HG03280 (cell line): Measurements from ENCODE around the gene IL1R2.

Experiments
- ATAC-seq: cut with Tn5 transposase; IDR thresholded peaks from one replicate; pipeline ENCODE4 v1.9.1; 2021; ENCODE audit warnings: mild to moderate bottlenecking, moderate library complexity; ENCODE audit not compliant: unreplicated experiment

The IL1R2 gene

DNA sequence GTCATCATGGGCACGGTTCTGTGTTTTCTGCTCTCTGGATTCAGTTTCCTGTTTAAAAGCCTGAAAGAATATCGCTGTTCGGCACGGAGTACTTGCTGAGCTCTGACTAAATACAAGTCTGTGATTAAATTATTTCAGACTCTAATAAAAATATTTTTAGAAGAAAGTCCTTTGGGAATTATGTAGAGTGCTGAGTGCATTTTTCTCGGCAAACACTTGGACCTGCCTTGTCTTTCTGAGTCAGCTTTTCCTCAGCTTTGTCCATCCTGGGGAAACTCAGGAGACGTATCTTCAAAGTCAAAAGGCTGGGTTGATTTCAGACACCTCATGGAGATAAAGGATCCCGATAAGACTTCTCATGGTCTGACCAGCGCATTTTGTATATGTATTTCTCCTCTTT is 45.9 kb downstream of the IL1R2 start:
- no peak for ATAC-seq

DNA sequence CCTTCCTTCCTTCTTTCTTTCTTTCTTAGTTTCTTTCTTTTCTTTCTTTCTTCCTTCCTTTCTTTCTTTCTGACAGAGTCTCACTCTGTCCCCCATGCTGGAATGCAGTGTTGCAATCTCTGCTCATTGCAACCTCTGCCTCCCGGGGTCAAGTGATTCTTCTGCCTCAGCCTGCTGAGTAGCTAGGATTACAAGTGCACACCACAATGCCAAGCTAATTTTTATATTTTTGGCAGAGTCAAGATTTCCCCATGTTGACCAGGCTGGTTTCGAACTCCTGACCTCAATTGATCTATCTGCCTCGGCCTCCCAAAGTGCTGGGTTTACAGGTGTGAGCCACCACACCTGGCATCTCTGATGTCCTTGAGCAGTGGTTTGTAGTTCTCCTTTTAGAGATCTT is 48.5 kb downstream of the IL1R2 start:
- no peak for ATAC-seq

DNA sequence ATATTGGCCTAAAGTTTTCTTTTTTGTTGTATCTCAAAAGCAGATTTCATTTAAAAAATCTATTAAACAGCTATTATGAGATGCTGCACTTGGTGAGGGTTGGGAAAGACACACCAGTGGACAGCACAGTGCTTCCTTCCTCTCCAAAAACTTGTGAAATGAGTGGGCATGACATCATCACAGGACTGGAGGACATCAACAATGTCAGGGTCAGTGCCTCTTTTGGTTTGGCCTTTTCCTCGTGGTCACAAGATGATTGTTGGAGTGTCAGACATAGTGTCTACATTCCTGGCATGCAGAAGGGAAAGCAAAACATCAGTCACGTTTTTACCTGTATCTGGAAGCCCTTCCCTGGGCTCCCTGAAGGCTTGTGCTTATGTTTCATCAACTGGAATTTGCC is 49.6 kb downstream of the IL1R2 start:
- no peak for ATAC-seq

DNA sequence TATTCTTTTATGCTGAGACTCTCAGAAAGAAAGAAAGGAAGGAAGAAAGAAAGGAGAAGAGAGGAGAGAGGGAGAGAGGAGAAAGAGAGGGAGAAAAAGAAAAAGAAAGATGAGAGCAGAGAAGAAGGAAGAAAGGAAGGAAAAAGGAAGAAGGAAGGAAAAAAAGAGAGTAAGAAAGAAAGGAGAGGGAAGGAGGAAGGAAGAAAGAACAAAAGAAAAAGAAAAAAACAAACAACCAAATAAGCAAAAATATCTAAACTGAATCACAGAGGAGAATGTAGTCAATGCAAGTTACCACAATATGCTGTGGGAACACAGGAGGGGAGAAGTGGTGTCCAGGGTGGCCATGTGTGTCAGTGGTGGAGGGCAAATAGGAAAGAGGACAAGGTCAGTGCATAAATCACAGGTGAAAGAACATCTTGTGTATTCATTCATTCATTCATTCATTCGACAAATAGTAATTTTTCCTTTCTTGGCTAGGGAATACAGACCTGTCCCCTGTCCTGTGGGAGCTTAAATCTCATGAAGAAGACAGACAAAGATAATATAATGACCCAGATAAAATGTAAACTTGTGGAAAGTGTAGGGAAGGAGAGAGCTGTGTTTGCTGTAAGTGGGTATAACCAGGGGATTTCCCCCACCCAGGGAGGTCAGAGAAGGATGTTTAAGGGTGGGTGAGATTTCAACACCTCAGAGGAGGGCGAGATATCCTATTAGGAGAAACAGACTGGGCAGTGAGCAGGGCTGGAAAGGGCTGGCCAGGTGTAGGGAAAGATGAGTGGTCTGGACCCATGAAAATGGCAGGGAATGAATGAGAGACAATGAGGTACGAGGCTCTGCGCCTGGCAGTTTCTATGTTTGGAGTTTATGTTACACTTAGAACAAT is 50.7 kb downstream of the IL1R2 start:
- no peak for ATAC-seq

DNA sequence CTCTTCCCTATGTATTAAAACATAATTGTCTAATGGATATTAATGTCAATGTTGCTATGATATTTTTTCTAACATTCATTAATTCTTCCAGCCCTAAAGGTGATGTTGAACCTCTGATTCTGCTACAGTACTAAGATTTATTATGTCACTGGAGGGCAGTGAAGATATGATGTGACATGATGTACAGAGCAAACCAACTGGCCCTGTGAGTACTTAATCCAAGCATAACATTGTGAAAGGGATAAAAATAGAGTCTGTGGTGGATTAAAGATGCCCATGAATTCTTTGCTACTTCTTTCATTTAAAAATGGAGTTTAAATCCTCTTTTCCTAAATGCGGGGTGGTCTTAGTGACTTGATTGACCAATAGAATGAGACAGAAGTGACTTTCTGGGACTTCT is 51.8 kb downstream of the IL1R2 start:
- no peak for ATAC-seq

DNA sequence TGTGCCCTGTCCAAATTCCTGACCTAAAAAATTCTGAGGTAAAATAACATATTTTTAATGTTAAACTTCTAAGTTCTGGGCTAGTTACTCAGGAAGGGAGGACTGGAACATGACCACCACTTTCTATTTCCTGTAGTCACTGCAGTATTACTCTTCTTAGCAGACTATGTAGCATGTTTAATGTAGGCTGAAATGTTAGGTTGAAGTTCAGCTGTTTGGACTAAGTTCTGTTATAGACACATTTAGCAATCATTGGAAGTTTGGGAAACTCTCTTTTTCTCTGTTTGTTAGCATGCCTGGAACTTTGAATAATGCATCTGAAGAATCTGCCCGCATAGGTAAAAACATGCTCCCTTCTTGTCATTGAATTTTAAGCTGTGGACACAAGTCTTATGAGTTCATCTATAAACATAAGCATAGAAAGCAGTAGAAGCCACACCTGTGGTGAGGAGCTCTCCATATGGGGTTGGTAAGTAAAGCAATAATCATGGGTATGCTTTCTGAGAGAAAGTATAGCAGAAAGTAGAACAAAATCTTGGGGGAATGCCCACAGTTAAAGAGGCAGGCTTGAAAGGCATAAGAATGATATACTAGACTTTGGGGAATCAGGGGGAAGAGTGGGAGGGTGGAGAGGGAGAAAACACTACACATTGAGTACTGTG is 52.6 kb downstream of the IL1R2 start:
- ATAC-seq, result no peak

DNA sequence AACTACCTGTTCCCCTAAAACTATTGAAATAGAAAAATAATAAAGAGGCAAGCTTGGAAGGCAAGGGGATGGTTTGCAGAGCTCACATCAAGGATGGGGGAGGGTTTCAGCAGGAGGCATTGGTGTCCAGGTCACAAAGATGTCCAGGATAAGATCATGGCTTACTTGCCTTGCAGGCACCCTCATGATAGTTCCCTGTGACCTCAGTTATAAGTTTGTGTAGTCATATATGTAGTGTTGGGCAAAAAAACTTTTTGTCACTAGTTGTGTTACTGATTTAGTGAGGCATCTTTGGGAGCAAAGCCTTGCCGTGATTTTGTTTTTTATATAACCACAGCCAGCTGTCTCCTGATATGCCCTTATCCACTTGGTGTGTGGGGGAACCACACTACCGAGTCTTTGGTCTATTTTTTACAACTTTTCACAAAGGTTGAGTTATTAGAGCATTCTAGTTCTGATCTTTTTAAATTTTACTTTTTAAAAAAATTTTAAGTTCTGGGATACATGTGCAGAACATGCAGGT is 53.3 kb downstream of the IL1R2 start:
- ATAC-seq, result no peak

DNA sequence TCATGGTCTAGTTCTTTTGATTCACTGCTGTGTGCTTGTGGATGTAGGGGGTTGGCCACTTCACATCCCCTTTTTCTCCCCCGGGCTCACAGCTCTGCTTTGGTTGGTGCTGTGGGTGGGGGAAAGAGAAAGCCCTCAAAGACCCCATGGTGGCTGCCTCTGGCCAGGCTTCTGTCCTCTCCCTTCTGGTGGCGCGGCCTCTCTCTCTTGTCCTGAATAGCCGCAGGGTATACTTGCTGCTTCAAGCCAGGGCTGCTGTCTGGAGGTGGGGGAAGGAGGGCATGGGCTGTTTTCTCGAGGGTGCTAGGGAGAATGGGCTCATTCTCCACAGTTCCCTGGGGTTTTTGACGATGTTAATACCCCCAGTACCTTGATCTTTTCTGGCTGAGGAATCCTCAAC is 53.9 kb downstream of the IL1R2 start:
- no peak for ATAC-seq

DNA sequence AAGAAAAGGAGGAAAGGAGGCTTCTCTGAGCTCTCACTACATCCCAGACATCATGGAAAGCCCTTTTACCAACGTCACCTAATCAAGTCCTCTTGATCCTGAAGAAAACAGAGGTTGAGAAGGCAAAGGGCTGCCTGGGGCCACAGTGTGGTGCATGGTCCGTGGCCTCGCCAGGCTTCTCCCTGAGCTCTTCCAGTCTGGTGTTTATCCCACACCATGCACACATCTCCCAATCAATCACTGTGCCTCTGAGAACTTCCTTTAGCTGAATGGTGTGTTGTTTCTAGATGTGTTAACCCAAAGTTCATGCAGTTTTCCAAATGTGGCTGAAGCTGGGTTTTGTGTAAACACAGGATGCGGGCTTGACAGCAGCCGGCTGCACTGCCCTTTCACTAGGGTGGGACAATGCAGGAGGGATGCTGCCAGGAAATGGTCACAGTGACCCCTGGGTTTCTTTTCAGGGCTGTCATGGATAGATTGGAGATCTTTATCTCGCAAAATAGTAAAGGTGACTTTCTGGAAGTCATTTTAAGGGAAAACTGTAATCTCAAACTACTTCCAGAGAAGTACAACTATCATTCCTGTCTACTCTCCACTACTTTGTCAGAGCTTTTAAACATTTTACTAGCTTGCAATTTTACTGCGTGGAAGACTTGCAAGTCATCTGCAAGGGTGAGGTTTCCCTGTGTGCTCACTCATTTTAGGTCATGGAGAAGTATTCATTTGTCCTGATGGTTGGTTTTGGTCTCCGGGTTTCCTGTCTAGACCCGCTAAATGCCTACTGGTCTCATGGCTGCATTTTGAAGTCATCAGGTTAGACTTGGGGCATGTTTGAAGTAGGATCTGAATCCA is 54.6 kb downstream of the IL1R2 start:
- no peak for ATAC-seq

DNA sequence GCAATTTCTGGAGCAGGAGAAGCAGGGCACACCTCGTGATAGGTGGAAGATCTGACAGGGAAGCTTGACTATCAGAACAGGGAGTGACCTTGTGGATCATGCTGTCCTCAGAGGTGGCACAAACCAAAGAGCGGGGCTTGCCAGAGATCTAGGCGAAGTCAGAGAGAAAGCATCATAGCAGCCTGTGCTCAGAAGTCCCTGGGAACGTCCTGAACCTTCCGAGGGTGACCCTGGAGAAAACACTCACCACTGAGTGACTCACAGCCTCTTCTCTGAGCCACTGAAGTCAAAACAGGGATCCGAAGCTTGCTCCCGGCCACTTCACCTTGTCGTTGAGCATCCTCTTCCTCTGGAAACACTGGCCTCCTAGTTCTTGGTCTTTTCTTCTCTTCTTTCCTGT is 56.7 kb downstream of the IL1R2 start:
- no peak for ATAC-seq

DNA sequence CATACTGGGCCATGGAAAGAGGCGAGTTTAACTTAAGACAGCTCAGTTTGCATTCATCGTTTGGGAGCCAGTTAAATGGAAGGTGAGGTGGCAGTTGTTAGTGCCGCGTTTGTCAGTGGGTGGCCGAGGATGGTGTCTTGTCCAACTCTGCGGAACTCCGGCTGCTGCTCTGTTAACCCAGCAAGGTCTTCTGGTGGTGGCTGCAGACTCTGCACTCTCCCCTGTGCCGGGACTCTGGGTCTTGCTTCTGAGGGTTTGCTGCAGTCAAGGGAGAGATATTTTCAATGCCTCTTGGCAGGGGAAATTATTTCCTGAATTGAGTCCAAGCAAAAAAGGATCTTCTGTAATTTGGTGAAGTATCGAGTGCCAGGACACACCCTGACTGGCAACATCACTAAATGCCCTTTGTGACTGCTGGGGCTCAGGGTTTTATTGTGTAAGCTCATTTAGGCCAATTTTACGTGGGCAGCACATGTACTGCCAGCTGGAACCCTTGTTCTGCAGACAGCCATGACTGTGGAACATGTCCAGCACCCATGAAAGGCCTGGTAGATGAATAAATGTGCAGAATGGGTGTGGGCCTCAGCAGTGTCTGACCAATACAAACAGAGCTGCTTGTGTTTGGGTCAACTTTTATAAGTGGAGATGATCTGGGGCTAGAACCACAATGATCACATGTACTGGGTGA is 58.1 kb downstream of the IL1R2 start:
- no peak for ATAC-seq

DNA sequence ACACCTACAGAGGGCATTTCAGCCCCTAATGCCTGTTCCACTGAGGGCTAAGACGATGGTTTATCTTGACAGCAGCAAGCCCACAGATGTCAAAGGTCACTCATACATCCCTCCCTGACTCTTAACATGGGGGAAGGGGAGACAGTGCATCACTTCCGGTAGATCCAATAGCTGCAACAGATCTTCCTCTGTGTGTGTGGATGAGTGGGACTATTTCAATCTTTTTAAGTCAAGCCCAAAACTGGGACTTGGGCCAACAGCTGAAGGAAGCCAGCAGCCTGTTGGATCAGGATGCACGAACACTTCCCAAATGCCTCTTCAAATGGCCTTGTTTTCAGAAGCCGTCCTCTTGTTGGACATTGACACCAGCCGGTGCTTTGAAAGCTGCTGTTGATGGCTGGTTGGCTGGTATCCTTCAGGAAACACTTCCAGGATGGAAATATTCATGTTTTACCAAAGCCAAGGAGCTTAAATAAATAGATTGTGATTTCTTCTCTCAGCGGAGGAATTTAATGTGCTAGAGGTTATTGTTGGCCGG is 59.2 kb downstream of the IL1R2 start:
- no peak for ATAC-seq

DNA sequence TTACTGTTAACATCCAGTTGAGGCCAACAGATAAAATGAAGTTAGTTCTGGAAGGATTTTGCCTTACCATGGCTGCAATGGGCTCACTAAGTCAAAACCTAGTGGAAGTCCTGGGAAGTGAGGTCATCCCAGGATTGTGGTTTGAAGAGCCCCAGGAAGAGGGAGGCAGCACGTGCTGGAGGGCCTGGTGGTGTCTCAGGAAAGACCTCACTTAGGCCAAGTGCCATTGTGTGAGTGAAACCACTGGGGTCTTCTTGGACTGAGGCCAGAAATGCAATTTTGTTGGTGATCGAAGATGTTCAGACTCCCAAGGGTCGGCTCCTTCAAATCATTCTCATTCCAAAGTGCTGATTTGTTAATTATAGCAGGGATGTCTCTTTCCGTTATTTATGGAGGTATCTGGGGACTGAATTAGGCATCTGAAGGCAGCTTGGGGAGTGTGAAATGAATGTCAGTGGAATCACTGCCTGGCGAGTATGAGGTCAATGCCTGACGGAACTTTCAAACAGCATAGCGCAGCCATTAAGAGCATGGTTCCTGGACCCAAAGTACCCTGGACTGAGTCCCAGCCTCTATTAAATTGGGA is 60.0 kb downstream of the IL1R2 start:
- ATAC-seq, result no peak

DNA sequence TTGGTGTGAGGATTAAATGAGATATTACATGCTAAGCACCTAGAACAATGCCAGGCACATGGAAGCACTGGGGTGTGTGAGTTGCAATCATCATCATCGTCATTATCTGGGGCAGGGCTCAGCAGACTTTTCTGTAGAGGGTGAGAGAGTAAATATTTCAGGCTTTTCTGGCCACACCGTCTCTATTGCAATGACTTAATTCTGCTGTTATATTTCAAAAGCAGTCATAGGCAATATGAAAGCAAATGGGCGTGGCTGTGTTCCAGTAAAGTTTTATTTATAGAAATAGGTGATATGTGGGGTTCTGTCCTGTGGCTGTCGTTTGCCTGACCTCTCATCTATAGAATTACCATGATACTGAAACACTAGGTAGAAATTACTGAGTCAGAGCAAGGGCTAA is 60.6 kb downstream of the IL1R2 start:
- no peak for ATAC-seq

DNA sequence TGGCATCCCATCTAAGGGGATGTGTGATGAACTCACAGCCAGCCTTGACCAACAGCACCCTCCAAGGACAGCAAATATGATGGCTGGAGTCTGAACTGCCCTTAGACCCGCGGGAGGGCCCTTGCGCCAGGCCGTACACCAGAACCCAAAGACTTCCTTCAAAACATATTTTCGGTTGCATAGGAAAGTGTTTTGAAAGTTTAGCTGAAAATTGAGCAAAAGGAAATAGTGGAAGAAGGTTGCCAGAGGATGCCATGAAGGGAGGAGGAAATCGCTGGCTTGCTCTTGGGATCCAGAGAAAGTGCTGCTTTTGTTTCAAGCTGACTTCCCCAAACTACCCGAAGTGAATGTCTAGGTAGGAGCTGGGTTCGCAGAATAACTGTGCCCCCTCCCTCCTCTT is 61.3 kb downstream of the IL1R2 start:
- no peak for ATAC-seq

DNA sequence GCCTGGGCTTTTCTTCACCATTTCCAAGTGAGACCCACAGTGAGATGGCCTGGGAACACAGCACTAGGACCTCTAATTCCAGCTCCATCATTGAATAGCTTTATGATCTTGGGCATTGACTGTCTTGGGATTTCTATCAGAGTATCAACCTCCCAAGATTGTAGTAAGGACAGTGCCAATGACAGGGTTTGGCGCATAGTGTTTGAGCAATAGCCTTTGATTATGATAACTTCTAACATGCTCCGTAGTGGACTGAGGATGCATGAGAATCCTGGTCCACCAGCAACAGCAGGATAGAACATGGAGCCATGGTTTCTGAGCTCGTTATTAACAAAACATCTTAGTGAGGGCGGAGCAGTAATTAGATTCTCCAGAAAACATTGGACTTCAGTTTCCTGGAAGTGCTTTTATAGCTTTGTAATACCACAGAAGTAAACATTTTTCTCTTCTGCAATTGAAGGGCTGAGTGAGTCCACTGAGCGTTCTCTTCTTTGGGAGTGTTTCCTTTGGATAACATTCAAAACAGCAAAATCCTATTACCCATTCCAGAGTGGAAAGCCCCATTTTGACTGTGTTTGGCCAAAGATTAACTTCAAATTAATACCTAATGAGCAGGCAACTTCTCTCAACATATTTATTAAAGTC is 63.7 kb downstream of the IL1R2 start:
- no peak for ATAC-seq

DNA sequence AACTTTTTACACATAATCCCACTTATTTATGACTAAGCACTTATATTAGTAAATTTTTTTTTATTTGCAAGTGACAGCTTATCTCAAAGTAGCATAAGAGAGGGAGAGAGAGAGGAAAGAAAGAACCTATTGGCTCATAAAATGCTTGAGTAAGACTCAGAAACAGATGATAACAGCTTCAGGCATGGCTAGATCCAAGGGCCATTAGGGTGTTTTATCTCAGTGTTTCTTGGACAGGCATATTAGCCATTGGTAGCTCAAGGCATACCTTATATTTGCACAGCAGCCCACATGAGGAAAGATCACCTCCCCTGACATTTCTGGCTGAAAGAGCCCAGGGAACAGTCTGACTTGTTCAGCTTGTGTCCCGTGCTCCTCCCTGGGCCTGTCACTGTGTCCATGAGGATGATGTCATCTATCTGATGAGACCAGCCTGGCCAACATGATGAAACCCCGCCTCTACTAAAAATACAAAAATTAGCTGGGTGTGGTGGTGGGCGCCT is 64.4 kb downstream of the IL1R2 start:
- ATAC-seq, result no peak

DNA sequence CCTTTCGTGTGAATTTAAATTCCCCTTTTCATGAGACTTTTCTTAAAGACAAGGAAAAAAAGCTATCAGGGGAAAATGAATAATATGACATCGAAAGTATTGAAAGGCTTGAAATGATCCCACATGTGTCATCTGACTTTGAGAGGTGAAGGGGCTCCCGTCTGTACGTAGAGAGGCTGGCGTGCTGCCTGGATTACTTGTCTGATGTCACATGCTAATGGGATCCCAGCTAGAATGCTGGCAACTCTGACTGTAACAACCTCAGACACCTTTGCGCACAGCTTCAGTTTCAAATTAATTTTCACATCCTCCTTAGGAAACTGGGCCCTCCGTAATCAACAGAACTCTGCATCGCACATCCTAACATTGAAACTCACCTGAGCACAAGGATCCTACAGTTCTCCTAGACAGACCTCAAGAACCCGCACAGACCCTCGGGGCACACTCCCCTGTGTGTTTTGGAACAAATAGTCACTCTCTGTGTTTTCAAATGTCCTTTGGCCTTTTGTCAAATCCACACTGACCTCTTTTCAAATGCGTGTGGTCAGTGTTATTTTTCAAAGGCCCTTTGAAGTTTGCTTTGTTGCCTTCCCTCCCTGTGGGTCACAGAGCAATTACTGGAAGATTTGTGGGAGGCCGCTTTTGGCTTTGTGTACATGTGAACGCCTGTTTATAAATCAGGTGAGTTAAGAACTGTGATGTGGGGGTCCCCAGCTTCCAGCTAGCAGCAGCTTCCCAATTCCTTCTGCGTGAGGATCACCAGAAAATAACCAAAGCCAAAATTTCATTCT is 65.9 kb downstream of the IL1R2 start:
- ATAC-seq, result no peak
